ENCODE results near the gene FAM114A2. TPM values are rescaled to one million over a fixed set of nuclear protein-coding genes. Genes with fewer than 3 reads are reported as not detected.

Gene FAM114A2
- total RNA-seq (10 to 100 TPM; 35.3 to 35.4 TPM), polyA plus RNA-seq (ENCODE audit: insufficient read length in 6 of 6) (10 to 100 TPM; 33.4 to 37.7 (median 35.2) TPM)
- long read RNA-seq, donor 1, full-length matches to known transcripts, result 11 of 11 reads
- long read RNA-seq, donor 1, partial matches to known transcripts, result 0 of 11 reads
- long read RNA-seq, donor 1, other reads (novel, unspliced or antisense), result 0 of 11 reads
- long read RNA-seq, donor 2, full-length matches to known transcripts, result 4 of 4 reads
- long read RNA-seq, donor 2, partial matches to known transcripts, result 0 of 4 reads
- long read RNA-seq, donor 2, other reads (novel, unspliced or antisense), result 0 of 4 reads
- long read RNA-seq, donor 3, full-length matches to known transcripts, result 6 of 6 reads
- long read RNA-seq, donor 3, partial matches to known transcripts, result 0 of 6 reads
- long read RNA-seq, donor 3, other reads (novel, unspliced or antisense), result 0 of 6 reads
- long read RNA-seq, donor 4, full-length matches to known transcripts, result 5 of 9 reads
- long read RNA-seq, donor 4, partial matches to known transcripts, result 1 of 9 reads
- long read RNA-seq, donor 4, other reads (novel, unspliced or antisense), result 3 of 9 reads
- long read RNA-seq, donor 5, full-length matches to known transcripts, result 10 of 10 reads
- long read RNA-seq, donor 5, partial matches to known transcripts, result 0 of 10 reads
- long read RNA-seq, donor 5, other reads (novel, unspliced or antisense), result 0 of 10 reads
- long read RNA-seq, donor 6, full-length matches to known transcripts, result 12 of 12 reads
- long read RNA-seq, donor 6, partial matches to known transcripts, result 0 of 12 reads
- long read RNA-seq, donor 6, other reads (novel, unspliced or antisense), result 0 of 12 reads
- long read RNA-seq, donor 7, full-length matches to known transcripts, result 5 of 5 reads
- long read RNA-seq, donor 7, partial matches to known transcripts, result 0 of 5 reads
- long read RNA-seq, donor 7, other reads (novel, unspliced or antisense), result 0 of 5 reads
- long read RNA-seq, donor 8, full-length matches to known transcripts, result 10 of 10 reads
- long read RNA-seq, donor 8, partial matches to known transcripts, result 0 of 10 reads
- long read RNA-seq, donor 8, other reads (novel, unspliced or antisense), result 0 of 10 reads
- long read RNA-seq, donor 9, result 0 reads
- long read RNA-seq, donor 10, full-length matches to known transcripts, result 1 of 4 reads
- long read RNA-seq, donor 10, partial matches to known transcripts, result 1 of 4 reads
- long read RNA-seq, donor 10, other reads (novel, unspliced or antisense), result 2 of 4 reads
- long read RNA-seq, donor 11, full-length matches to known transcripts, result 11 of 11 reads
- long read RNA-seq, donor 11, partial matches to known transcripts, result 0 of 11 reads
- long read RNA-seq, donor 11, other reads (novel, unspliced or antisense), result 0 of 11 reads
- long read RNA-seq, donor 12, full-length matches to known transcripts, result 9 of 9 reads
- long read RNA-seq, donor 12, partial matches to known transcripts, result 0 of 9 reads
- long read RNA-seq, donor 12, other reads (novel, unspliced or antisense), result 0 of 9 reads

DNA sequence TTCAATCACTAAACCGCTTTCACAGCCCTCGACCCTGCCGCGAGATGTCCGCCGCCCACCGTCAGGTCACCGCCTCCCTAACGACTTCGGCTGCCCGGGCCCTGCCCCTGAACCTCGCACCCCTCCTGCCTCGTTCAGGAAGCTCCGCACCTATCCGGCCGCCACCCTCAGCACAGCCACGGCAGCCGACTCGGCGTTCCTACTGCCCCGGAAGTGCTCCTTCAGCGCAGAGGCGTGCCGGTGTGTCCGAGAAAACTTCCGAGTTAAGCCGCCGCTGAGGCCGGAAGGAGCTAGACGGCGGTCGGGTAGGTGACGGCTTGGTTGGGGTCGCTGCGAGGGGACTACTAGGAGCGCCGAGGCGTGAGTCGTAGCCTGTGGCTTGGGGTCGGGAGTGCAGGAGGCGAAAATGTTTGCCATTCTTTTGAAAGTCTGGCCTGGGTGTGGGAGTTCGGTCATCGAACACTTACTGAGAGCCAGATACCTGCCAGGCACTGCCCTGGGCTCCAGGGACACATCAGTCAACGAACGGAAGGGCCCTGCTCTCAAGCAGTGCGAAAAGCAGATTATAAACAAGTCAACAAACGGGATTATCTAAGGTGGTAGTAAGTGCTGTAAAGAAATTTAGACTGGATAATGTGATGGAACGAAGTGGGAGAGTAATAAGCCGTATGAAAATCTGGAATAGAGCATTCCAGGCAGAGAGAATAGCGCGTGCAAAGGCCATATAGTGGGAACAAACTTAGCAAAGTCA is at the start of gene FAM114A2, which contains the start of gene MFAP3:
Gene FAM114A2, minus strand, starts transcription at position 204 of the 751 bp plus-strand sequence. CDS start 3,957 bp downstream, outside the sequence.
Gene MFAP3, plus strand, starts transcription at position 261 of the 751 bp plus-strand sequence. CDS start 10,756 bp downstream, outside the sequence.
- Histone ChIP-seq H3K27ac (peak within 1 kb of the TSS; percentile 90 to 93), H3K27me3 (no peaks in the 10 kb centered on the region), H3K4me3 (peak within 1 kb of the TSS; percentile 68 to 87), H3K4me1 (peaks cover 19 to 54% of the 10 kb centered on the region in 2 donors), H3K36me3 (no peaks in the 10 kb centered on the region), H3K9me3 (no peaks in the 10 kb centered on the region)
- intact Hi-C loops (cut with DNase I), result no loop called here
- DNase-seq, result peak; percentile 76 to 97 (median 91)
- TF ChIP-seq, protein P1, sequence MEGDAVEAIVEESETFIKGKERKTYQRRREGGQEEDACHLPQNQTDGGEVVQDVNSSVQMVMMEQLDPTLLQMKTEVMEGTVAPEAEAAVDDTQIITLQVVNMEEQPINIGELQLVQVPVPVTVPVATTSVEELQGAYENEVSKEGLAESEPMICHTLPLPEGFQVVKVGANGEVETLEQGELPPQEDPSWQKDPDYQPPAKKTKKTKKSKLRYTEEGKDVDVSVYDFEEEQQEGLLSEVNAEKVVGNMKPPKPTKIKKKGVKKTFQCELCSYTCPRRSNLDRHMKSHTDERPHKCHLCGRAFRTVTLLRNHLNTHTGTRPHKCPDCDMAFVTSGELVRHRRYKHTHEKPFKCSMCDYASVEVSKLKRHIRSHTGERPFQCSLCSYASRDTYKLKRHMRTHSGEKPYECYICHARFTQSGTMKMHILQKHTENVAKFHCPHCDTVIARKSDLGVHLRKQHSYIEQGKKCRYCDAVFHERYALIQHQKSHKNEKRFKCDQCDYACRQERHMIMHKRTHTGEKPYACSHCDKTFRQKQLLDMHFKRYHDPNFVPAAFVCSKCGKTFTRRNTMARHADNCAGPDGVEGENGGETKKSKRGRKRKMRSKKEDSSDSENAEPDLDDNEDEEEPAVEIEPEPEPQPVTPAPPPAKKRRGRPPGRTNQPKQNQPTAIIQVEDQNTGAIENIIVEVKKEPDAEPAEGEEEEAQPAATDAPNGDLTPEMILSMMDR (IDR thresholded peaks at IDR 0.05), result no peak
- ATAC-seq, result peak; percentile 100

GRCh38 chr5:154087260-154087659 is 48.5 kb upstream of the FAM114A2 start:
- no peak overlapping the region for H3K4me3 ChIP-seq
- no peak for DNase-seq
- intact Hi-C loops (cut with DNase I), result no loop called here
- TF ChIP-seq, protein P1 (IDR thresholded peaks at IDR 0.05), result no peak
- no peaks in the 10 kb centered on the region for H3K9me3 ChIP-seq
- no peaks in the 10 kb centered on the region for H3K36me3 ChIP-seq
- no peak overlapping the region for H3K27ac ChIP-seq
- no peaks in the 10 kb centered on the region for H3K27me3 ChIP-seq
- no peak for ATAC-seq
- no peaks in the 10 kb centered on the region for H3K4me1 ChIP-seq

GRCh38 chr5:154086641-154087040 is 47.9 kb upstream of the FAM114A2 start:
- Histone ChIP-seq H3K4me3 (no peak overlapping the region), H3K27me3 (no peaks in the 10 kb centered on the region), H3K4me1 (no peaks in the 10 kb centered on the region), H3K36me3 (no peaks in the 10 kb centered on the region), H3K27ac (no peak overlapping the region), H3K9me3 (no peaks in the 10 kb centered on the region)
- ATAC-seq, result no peak
- intact Hi-C loops (cut with DNase I), result no loop called here
- no peak for DNase-seq
- TF ChIP-seq, protein P1 (IDR thresholded peaks at IDR 0.05), result no peak

- no peak for ATAC-seq
- no peak for DNase-seq
- TF ChIP-seq, protein P1 (IDR thresholded peaks at IDR 0.05), result no peak
- Histone ChIP-seq H3K27me3 (no peaks in the 10 kb centered on the region), H3K4me1 (no peaks in the 10 kb centered on the region), H3K36me3 (no peaks in the 10 kb centered on the region), H3K27ac (no peak overlapping the region), H3K9me3 (no peaks in the 10 kb centered on the region), H3K4me3 (no peak overlapping the region)
- intact Hi-C loops (cut with DNase I), result no loop called here
These were observed 47.4 kb upstream of the FAM114A2 start for GRCh38 chr5:154086146-154086545.
